Measurements from ENCODE around the gene CTXND1.

The CTXND1 gene

DNA sequence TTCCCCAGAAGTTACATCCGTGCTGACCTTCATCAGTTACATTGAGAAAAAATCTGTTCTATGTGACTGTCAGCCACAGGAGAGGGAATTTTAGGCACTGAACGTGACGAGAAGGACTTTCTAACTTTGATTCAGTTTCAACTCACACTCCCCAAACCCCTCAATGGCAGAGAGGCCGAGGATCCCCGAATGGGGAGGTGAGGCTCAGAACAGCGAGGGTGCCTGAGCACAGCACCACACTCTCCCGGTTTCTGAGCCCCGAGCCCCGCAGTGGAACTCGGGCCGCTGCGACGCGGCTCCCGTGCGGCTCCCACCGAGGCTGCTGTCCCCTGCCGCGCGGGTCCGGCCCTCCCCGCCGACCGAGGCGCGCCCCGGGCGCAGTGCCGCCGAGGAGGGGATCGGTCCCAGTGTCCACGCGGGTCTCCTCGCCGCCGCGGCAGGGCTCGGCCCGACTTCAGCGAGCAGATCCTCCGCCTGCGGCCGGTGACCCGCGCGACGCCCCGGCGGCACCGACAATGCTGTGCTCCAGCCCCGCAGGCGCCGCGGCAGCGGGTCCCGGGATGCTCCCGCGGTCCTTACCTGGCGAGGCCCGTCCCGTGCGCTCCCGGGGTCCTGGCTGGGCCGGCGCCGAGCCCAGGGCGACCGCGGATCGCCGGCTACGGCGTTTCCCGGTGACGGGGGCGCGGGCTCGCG lies 439 bp downstream of the CTXND1 start:
- no peaks in the 10 kb centered on the region for H3K36me3 ChIP-seq (ENCODE audit: control insufficient read depth, insufficient read depth, low read length)
- H3K27me3 ChIP-seq (replicated peaks; ENCODE audit: control insufficient read depth, insufficient read depth, low read length), result peaks cover 4% of the 10 kb centered on the region
- DNase-seq (ENCODE audit: extremely low read depth, insufficient read length), result no peak
- TF ChIP-seq, protein P1, sequence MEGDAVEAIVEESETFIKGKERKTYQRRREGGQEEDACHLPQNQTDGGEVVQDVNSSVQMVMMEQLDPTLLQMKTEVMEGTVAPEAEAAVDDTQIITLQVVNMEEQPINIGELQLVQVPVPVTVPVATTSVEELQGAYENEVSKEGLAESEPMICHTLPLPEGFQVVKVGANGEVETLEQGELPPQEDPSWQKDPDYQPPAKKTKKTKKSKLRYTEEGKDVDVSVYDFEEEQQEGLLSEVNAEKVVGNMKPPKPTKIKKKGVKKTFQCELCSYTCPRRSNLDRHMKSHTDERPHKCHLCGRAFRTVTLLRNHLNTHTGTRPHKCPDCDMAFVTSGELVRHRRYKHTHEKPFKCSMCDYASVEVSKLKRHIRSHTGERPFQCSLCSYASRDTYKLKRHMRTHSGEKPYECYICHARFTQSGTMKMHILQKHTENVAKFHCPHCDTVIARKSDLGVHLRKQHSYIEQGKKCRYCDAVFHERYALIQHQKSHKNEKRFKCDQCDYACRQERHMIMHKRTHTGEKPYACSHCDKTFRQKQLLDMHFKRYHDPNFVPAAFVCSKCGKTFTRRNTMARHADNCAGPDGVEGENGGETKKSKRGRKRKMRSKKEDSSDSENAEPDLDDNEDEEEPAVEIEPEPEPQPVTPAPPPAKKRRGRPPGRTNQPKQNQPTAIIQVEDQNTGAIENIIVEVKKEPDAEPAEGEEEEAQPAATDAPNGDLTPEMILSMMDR (IDR thresholded peaks at IDR 0.05; ENCODE audit: insufficient read depth, low read length, poor library complexity, severe bottlenecking), result no peak
- H3K4me3 ChIP-seq (replicated peaks; ENCODE audit: low read depth, low read length), result no peak overlapping the region

DNA sequence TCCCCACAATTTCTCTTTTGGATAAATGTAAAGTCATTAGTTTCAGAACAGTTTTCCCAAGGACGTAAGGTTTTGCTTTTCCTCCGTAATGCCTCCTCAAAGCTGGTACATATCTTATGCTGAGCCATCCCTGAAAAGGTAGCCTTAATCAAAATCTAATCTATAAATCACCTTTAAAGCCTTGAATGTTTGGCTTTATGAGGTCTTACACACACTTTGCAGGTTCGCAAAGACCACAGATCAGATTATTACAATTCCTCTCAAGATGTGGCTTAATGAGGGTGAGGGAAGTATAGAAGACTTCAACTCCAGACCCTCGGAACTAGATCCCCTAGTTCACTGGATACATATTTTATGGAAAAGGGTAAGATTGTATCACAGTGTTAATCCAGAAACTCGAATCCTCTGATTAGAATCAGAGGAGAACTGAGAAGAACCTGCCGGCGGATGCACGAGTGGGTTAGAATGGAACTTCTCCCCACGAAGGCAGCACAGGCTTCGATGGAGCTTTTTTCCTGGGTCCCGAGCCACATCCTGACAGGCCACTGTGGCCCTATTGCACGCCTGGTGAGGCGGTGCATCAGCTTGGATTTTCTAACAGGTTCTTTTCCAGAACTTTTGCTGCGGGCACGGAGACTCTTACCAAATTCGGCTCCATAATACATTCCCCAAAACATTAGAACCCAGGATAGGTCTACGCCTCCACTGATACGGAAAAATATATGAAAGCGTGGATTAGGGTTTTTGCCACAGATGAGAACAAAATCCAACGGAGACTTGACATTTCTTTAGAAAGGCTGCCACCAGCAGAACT lies 1.2 kb downstream of the CTXND1 start:
- peaks cover 2% of the 10 kb centered on the region for H3K27me3 ChIP-seq (replicated peaks; ENCODE audit: control insufficient read depth, insufficient read depth, low read length)
- no peak for DNase-seq (ENCODE audit: extremely low read depth, insufficient read length)
- H3K4me3 ChIP-seq (replicated peaks; ENCODE audit: low read depth, low read length), result no peak overlapping the region
- H3K36me3 ChIP-seq (ENCODE audit: control insufficient read depth, insufficient read depth, low read length), result no peaks in the 10 kb centered on the region
- TF ChIP-seq, protein P1 (IDR thresholded peaks at IDR 0.05; ENCODE audit: insufficient read depth, low read length, poor library complexity, severe bottlenecking), result no peak

DNA sequence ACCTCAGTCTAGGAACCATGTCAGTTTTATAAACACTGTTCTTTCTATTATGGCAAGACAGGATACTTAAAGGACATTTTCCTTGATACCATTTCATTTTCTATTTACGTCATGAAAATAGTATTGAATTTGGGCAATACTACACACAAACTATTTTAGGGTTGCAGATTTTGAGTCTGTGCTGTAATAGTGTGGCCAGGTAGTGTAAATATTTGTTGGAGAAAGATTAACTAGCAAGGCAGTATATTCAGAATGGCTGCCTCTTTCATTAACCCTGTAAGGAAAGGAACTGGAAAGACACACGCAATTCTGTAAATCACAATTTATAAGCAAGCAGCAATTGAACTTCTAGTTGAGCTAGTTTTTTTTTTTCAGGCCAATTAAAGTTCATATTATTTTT lies 2.0 kb downstream of the CTXND1 start:
- TF ChIP-seq, protein P1 (IDR thresholded peaks at IDR 0.05; ENCODE audit: insufficient read depth, low read length, poor library complexity, severe bottlenecking), result no peak
- DNase-seq (ENCODE audit: extremely low read depth, insufficient read length), result no peak
- no peak overlapping the region for H3K4me3 ChIP-seq (replicated peaks; ENCODE audit: low read depth, low read length)
- no peaks in the 10 kb centered on the region for H3K36me3 ChIP-seq (ENCODE audit: control insufficient read depth, insufficient read depth, low read length)
- peaks cover 2% of the 10 kb centered on the region for H3K27me3 ChIP-seq (replicated peaks; ENCODE audit: control insufficient read depth, insufficient read depth, low read length)

DNA sequence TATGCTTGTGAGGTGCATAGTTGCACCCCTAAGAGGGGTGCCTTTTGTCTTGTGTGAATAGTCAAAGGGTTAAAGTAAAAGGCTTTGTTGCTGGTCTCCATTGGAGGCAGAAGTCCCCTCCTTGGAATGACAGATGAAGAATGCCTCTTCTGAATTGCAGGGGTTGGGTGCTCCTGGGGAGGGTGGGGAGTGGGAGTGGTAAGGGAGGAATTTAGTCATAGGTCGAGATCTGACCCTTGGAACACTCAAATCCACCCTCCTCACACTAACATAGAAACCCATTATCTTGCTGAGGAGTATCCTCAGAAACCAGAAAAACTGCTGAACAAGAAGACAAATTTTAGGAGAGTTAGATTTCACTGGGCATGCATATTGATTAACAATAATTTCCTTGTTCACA lies 4.7 kb downstream of the CTXND1 start:
- Histone ChIP-seq H3K4me3 (replicated peaks; ENCODE audit: low read depth, low read length) (no peak overlapping the region), H3K36me3 (ENCODE audit: control insufficient read depth, insufficient read depth, low read length) (no peaks in the 10 kb centered on the region), H3K27me3 (replicated peaks; ENCODE audit: control insufficient read depth, insufficient read depth, low read length) (peaks cover 2% of the 10 kb centered on the region)
- no peak for DNase-seq (ENCODE audit: extremely low read depth, insufficient read length)
- TF ChIP-seq, protein P1 (IDR thresholded peaks at IDR 0.05; ENCODE audit: insufficient read depth, low read length, poor library complexity, severe bottlenecking), result no peak

DNA sequence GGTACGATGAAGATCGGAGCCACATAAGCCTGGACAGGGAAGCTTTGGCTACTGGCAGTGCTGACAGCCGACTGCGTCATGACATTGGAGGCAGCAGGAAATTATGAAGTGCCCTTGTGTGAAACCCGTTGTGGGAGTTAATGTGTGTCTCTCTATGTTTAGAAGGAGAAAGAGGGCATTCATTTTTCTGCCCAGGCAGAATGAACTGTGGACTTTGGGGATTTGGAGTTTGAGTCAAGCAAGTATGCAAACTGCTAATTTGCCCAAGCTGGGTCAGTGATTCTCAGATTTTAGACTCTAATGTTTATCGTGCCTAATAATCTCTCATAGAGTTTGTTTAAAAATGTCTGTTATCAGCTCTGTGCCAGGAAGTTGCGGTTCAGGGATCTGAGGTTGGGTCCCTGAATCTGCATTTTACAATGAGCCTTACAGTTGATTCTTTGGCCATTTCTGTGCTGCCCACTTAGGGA lies 5.6 kb downstream of the CTXND1 start:
- Histone ChIP-seq H3K4me3 (replicated peaks; ENCODE audit: low read depth, low read length) (no peak overlapping the region), H3K36me3 (ENCODE audit: control insufficient read depth, insufficient read depth, low read length) (no peaks in the 10 kb centered on the region), H3K27me3 (replicated peaks; ENCODE audit: control insufficient read depth, insufficient read depth, low read length) (peaks cover 2% of the 10 kb centered on the region)
- no peak for DNase-seq (ENCODE audit: extremely low read depth, insufficient read length)
- TF ChIP-seq, protein P1 (IDR thresholded peaks at IDR 0.05; ENCODE audit: insufficient read depth, low read length, poor library complexity, severe bottlenecking), result no peak

All from GM06990 (cell line).